WTC11 (cell line): ENCODE data around the gene SMYD3. TPM values are rescaled to one million over a fixed set of nuclear protein-coding genes. Genes with fewer than 3 reads are reported as not detected.

Experiments used
- ATAC-seq: fragments of 200-7000 bp; cut with Tn5 transposase; 2 replicates; pipeline ENCODE4 v1.10.0; 2021; ENCODE audit warnings: mild to moderate bottlenecking, moderate library complexity
- CTCF ChIA-PET: fragments of 300-600 bp; sonication (Branson Sonifier 250); formaldehyde crosslinking; loops from one replicate; lab custom pipeline; 2021; ENCODE audit warnings: antibody characterized with exemption; lab: Charles Lee
- POLR2A ChIA-PET: fragments of 350-600 bp; sonication (Branson Sonifier 250); formaldehyde crosslinking; loops from one replicate; lab custom pipeline; 2021; ENCODE audit warnings: antibody characterized with exemption; lab: Charles Lee
- DNase-seq: peaks from one replicate; pipeline ENCODE4 v3.0.0; 2021; ENCODE audit warnings: low spot score
- H3K27ac Mint-ChIP-seq: 2 replicates; pipeline ENCODE4 v1.8.0; 2021; ENCODE audit warnings: mixed read lengths
- H3K27me3 Mint-ChIP-seq: 2 replicates; pipeline ENCODE4 v1.8.0; 2021; ENCODE audit warnings: low read depth, mild to moderate bottlenecking, moderate library complexity, mixed read lengths
- H3K36me3 Mint-ChIP-seq: 2 replicates; pipeline ENCODE4 v1.8.0; 2021; ENCODE audit warnings: mixed read lengths
- H3K4me1 Mint-ChIP-seq: 2 replicates; pipeline ENCODE4 v1.8.0; 2022; ENCODE audit warnings: mixed read lengths
- H3K4me3 Mint-ChIP-seq: 2 replicates; pipeline ENCODE4 v1.8.0; 2021; ENCODE audit warnings: mild to moderate bottlenecking, moderate library complexity, mixed read lengths
- H3K9me3 Mint-ChIP-seq: 2 replicates; pipeline ENCODE4 v1.8.0; 2021; ENCODE audit warnings: mixed read lengths
- AFF4 ChIP-seq: sonication (generic); formaldehyde crosslinking; IDR thresholded peaks from 2 replicates; pipeline ENCODE4 v1.8.1; 2023; ENCODE audit warnings: mild to moderate bottlenecking, missing genetic modification reagents, borderline replicate concordance
- ELF4 ChIP-seq: sonication (generic); formaldehyde crosslinking; IDR thresholded peaks from 2 replicates; pipeline ENCODE4 v1.8.1; 2022; ENCODE audit warnings: low read depth, mild to moderate bottlenecking, moderate library complexity, missing genetic modification reagents
- ESRRA ChIP-seq: sonication (generic); formaldehyde crosslinking; IDR thresholded peaks from 2 replicates; pipeline ENCODE4 v1.8.1; 2022; ENCODE audit warnings: mild to moderate bottlenecking, missing genetic modification reagents, borderline replicate concordance
- FOXK1 ChIP-seq: sonication (generic); formaldehyde crosslinking; IDR thresholded peaks from 2 replicates; pipeline ENCODE4 v1.8.0; 2022; ENCODE audit warnings: mild to moderate bottlenecking, moderate library complexity, missing genetic modification reagents
- FOXP1 ChIP-seq: sonication (generic); formaldehyde crosslinking; IDR thresholded peaks from 2 replicates; pipeline ENCODE4 v1.8.0; 2022; ENCODE audit warnings: missing genetic modification reagents, mild to moderate bottlenecking, moderate library complexity, borderline replicate concordance
- GTF2I ChIP-seq: fragments of 250-450 bp; sonication (Bioruptor Pico); conservative IDR thresholded peaks from 2 replicates; pipeline ENCODE4 v1.4.0; 2021; ENCODE audit warnings: mild to moderate bottlenecking
- HMGA2 ChIP-seq: fragments of 250-450 bp; sonication (Bioruptor Pico); IDR thresholded peaks from 2 replicates; pipeline ENCODE4 v1.4.0; 2021; ENCODE audit warnings: mild to moderate bottlenecking, moderate library complexity
- IRF2 ChIP-seq: sonication (generic); formaldehyde crosslinking; IDR thresholded peaks from 2 replicates; pipeline ENCODE4 v1.8.0; 2022; ENCODE audit warnings: low read depth, missing genetic modification reagents, borderline replicate concordance
- MXD4 ChIP-seq: fragments of 250-450 bp; sonication (Bioruptor Pico); IDR thresholded peaks from 2 replicates; pipeline ENCODE4 v1.8.0; 2021; ENCODE audit warnings: mild to moderate bottlenecking, moderate library complexity, borderline replicate concordance
- NFATC4 ChIP-seq: fragments of 250-450 bp; sonication (Bioruptor Pico); IDR thresholded peaks from 2 replicates; pipeline ENCODE4 v1.9.0; 2021; ENCODE audit warnings: mild to moderate bottlenecking
- NFYB ChIP-seq: sonication (generic); formaldehyde crosslinking; conservative IDR thresholded peaks from 2 replicates; pipeline ENCODE4 v1.8.0; 2022; ENCODE audit warnings: low read depth, missing genetic modification reagents
- NR1H2 ChIP-seq: sonication (generic); formaldehyde crosslinking; IDR thresholded peaks from 2 replicates; pipeline ENCODE4 v1.9.0; 2021; ENCODE audit warnings: mild to moderate bottlenecking, moderate library complexity, missing genetic modification reagents
- OVOL2 ChIP-seq: fragments of 250-450 bp; sonication (Bioruptor Pico); IDR thresholded peaks from 2 replicates; pipeline ENCODE4 v1.9.0; 2021; ENCODE audit warnings: mild to moderate bottlenecking, borderline replicate concordance
- RELA ChIP-seq: sonication (generic); formaldehyde crosslinking; IDR thresholded peaks from 2 replicates; pipeline ENCODE4 v1.8.1; 2022; ENCODE audit warnings: missing genetic modification reagents, mild to moderate bottlenecking, borderline replicate concordance
- RORB ChIP-seq: fragments of 250-450 bp; sonication (Bioruptor Pico); IDR thresholded peaks from 2 replicates; pipeline ENCODE4 v1.9.0; 2021; ENCODE audit warnings: mild to moderate bottlenecking
- SOX15 ChIP-seq: fragments of 250-450 bp; sonication (Bioruptor Pico); IDR thresholded peaks from 2 replicates; pipeline ENCODE4 v1.9.0; 2021; ENCODE audit warnings: mild to moderate bottlenecking
- ZBTB21 ChIP-seq: sonication (generic); formaldehyde crosslinking; IDR thresholded peaks from 2 replicates; pipeline ENCODE4 v1.8.1; 2023; ENCODE audit warnings: mild to moderate bottlenecking, missing genetic modification reagents, borderline replicate concordance
- ZMAT4 ChIP-seq: fragments of 250-450 bp; sonication (Bioruptor Pico); IDR thresholded peaks from 2 replicates; pipeline ENCODE4 v1.9.0; 2021; ENCODE audit warnings: mild to moderate bottlenecking
- ZNF219 ChIP-seq: sonication (generic); formaldehyde crosslinking; IDR thresholded peaks from 2 replicates; pipeline ENCODE4 v1.8.0; 2023; ENCODE audit warnings: missing genetic modification reagents, mild to moderate bottlenecking, borderline replicate concordance
- ZNF232 ChIP-seq: sonication (generic); formaldehyde crosslinking; IDR thresholded peaks from 2 replicates; pipeline ENCODE4 v1.8.0; 2022; ENCODE audit warnings: mild to moderate bottlenecking, missing genetic modification reagents
- ZNF416 ChIP-seq: fragments of 250-450 bp; sonication (Bioruptor Pico); IDR thresholded peaks from 2 replicates; pipeline ENCODE4 v1.9.0; 2021; ENCODE audit warnings: mild to moderate bottlenecking, inconsistent platforms
- total RNA-seq: library from RNA; stranded (reverse); gene quantifications from 3 replicates; pipeline ENCODE4 v1.2.3, GENCODE V29; 2021
- TF ChIP-seq, protein P1 (sequence below): sonication (generic); formaldehyde crosslinking; IDR thresholded peaks from 2 replicates; pipeline ENCODE4 v1.8.1; 2023; ENCODE audit warnings: mild to moderate bottlenecking, missing genetic modification reagents, moderate library complexity
- TF ChIP-seq, protein P2 (sequence below): sonication (generic); formaldehyde crosslinking; IDR thresholded peaks from 2 replicates; pipeline ENCODE4 v1.8.1; 2023; ENCODE audit warnings: mild to moderate bottlenecking, moderate library complexity, missing genetic modification reagents
- TF ChIP-seq, protein P3 (sequence below): fragments of 250-450 bp; sonication (Bioruptor Pico); IDR thresholded peaks from 2 replicates; pipeline ENCODE4 v2.1.2; 2022; ENCODE audit warnings: mild to moderate bottlenecking, moderate library complexity
- TF ChIP-seq, protein P4 (sequence below): sonication (generic); formaldehyde crosslinking; IDR thresholded peaks from 2 replicates; pipeline ENCODE4 v1.8.1; 2022; ENCODE audit warnings: low read depth, missing genetic modification reagents, borderline replicate concordance

The SMYD3 gene
- total RNA-seq, 1 experiment from 2014 or later: 21.4 TPM

DNA sequence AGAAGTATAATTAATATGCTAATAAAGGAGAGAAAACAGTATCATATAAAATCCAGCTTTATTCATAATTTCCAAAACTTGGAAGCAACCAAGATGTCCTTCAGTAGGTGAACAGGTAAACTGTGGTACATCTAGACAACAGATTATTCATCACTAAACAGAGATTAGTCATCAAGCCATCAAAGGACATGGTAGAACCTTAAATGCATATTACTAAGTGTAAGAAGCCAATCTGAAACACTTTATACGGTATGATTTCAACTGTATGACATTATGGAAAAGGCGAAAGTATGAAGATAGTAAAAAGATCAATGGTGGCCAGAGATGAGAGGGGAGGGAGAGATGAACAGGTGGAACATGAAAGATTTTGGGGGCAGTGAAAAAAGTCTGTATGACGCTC is 541.7 kb downstream of the SMYD3 start:
- peaks cover under 1% of the 10 kb centered on the region for H3K9me3 Mint-ChIP-seq
- H3K27me3 Mint-ChIP-seq: no peaks in the 10 kb centered on the region
- TF ChIP-seq ELF4 (no peak), FOXP1 (CRISPR knock-in tag) (no peak), NR1H2 (CRISPR knock-in tag) (no peak), SOX15 (CRISPR knock-in tag) (no peak), RORB (CRISPR knock-in tag) (no peak), FOXK1 (CRISPR knock-in tag) (no peak), ZNF416 (no peak)
- TF ChIP-seq, all 79 proteins: peak for 0
- Mint-ChIP-seq H3K27ac (no peak overlapping the region), H3K36me3 (no peaks in the 10 kb centered on the region), H3K4me1 (peaks cover 18% of the 10 kb centered on the region), H3K4me3 (no peak overlapping the region)
- ATAC-seq (no peak), DNase-seq (no peak)
- POLR2A ChIA-PET: no interaction called here
- CTCF ChIA-PET: no interaction called here

DNA sequence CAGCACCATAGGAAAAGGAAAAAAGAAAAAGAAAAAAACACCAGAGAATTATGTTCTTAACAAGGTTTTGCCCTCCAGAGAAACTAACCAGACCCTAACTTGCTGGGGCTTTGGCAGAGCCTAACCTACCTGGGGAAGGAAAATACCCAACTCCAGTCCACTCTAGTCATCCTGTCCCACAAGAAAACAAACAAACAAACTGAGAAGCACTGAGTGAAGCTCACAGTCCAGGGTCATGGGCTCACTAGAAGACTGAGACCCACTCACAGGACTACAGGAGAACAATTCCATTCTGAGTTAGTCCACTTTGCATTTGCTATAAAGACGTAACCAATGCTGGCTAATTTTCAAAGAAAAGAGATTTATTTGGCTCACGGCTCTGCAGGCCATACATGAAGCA is 543.4 kb downstream of the SMYD3 start:
- Mint-ChIP-seq H3K27ac (no peak overlapping the region), H3K27me3 (no peaks in the 10 kb centered on the region), H3K4me1 (peaks cover 9% of the 10 kb centered on the region), H3K9me3 (no peaks in the 10 kb centered on the region), H3K4me3 (no peak overlapping the region), H3K36me3 (no peaks in the 10 kb centered on the region)
- ATAC-seq (no peak), DNase-seq (no peak)
- ChIA-PET CTCF (interaction anchor here (1.2 kb wide), 1 partner anchor 40 kb away, joined by 3 read pairs; no protein-coding TSS in a partner anchor), POLR2A (no interaction called here)
- TF ChIP-seq ZNF232 (CRISPR knock-in tag) (no peak), NFATC4 (no peak), NFYB (no peak), IRF2 (CRISPR knock-in tag) (no peak), HMGA2 (CRISPR knock-in tag) (no peak)
- TF ChIP-seq, protein P1, sequence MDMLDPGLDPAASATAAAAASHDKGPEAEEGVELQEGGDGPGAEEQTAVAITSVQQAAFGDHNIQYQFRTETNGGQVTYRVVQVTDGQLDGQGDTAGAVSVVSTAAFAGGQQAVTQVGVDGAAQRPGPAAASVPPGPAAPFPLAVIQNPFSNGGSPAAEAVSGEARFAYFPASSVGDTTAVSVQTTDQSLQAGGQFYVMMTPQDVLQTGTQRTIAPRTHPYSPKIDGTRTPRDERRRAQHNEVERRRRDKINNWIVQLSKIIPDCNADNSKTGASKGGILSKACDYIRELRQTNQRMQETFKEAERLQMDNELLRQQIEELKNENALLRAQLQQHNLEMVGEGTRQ: no peak

- TF ChIP-seq GTF2I (CRISPR knock-in tag) (no peak), RELA (CRISPR knock-in tag) (no peak), ESRRA (no peak), IRF2 (CRISPR knock-in tag) (no peak), AFF4 (no peak), ELF4 (no peak), ZNF219 (CRISPR knock-in tag) (no peak), FOXP1 (CRISPR knock-in tag) (no peak), OVOL2 (no peak), MXD4 (CRISPR knock-in tag) (no peak), ZMAT4 (CRISPR knock-in tag) (no peak), ZBTB21 (CRISPR knock-in tag) (no peak)
- TF ChIP-seq, protein P2, sequence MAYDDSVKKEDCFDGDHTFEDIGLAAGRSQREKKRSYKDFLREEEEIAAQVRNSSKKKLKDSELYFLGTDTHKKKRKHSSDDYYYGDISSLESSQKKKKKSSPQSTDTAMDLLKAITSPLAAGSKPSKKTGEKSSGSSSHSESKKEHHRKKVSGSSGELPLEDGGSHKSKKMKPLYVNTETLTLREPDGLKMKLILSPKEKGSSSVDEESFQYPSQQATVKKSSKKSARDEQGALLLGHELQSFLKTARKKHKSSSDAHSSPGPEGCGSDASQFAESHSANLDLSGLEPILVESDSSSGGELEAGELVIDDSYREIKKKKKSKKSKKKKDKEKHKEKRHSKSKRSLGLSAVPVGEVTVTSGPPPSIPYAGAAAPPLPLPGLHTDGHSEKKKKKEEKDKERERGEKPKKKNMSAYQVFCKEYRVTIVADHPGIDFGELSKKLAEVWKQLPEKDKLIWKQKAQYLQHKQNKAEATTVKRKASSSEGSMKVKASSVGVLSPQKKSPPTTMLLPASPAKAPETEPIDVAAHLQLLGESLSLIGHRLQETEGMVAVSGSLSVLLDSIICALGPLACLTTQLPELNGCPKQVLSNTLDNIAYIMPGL (CRISPR knock-in tag): no peak
- TF ChIP-seq, protein P3, sequence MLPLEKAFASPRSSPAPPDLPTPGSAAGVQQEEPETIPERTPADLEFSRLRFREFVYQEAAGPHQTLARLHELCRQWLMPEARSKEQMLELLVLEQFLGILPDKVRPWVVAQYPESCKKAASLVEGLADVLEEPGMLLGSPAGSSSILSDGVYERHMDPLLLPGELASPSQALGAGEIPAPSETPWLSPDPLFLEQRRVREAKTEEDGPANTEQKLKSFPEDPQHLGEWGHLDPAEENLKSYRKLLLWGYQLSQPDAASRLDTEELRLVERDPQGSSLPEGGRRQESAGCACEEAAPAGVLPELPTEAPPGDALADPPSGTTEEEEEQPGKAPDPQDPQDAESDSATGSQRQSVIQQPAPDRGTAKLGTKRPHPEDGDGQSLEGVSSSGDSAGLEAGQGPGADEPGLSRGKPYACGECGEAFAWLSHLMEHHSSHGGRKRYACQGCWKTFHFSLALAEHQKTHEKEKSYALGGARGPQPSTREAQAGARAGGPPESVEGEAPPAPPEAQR (CRISPR knock-in tag): no peak
- TF ChIP-seq, protein P4, sequence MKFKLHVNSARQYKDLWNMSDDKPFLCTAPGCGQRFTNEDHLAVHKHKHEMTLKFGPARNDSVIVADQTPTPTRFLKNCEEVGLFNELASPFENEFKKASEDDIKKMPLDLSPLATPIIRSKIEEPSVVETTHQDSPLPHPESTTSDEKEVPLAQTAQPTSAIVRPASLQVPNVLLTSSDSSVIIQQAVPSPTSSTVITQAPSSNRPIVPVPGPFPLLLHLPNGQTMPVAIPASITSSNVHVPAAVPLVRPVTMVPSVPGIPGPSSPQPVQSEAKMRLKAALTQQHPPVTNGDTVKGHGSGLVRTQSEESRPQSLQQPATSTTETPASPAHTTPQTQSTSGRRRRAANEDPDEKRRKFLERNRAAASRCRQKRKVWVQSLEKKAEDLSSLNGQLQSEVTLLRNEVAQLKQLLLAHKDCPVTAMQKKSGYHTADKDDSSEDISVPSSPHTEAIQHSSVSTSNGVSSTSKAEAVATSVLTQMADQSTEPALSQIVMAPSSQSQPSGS (CRISPR knock-in tag): no peak
- Mint-ChIP-seq H3K9me3 (no peaks in the 10 kb centered on the region), H3K4me1 (peaks cover 7% of the 10 kb centered on the region; the same call in 1 of the 2 replicates), H3K27ac (no peak overlapping the region), H3K36me3 (no peaks in the 10 kb centered on the region), H3K27me3 (no peaks in the 10 kb centered on the region), H3K4me3 (no peak overlapping the region)
- ATAC-seq: no peak
- ChIA-PET POLR2A (no interaction called here), CTCF (no interaction called here)
- DNase-seq: no peak
Measured at GRCh38 chr1:245962453-245962852, 544.6 kb downstream of the SMYD3 start.
